ENCODE results near the gene PLEKHO2. TPM values are rescaled to one million over a fixed set of nuclear protein-coding genes. Genes with fewer than 3 reads are reported as not detected.

The PLEKHO2 gene
- polyA plus RNA-seq, 3 donors = 54.1 to 93.5 (median 78.0) TPM

GRCh38 chr15:64883100-64883581 lies 41.4 kb downstream of the PLEKHO2 start:
- H2AFZ ChIP-seq (ENCODE audit: insufficient read depth, low read depth, low read length, poor library complexity, severe bottlenecking) = no peak overlapping the region
- no peaks in the 10 kb centered on the region for H3K9me3 Mint-ChIP-seq
- intact Hi-C loops (cut with micrococcal nuclease) = no loop called here
- H3K27ac Mint-ChIP-seq = peak overlapping the region; percentile 99 to 100 (median 100)
- H3K4me3 Mint-ChIP-seq = peak overlapping the region; percentile 71 to 79
- peak overlapping the region; percentile 91 to 100 for H3K27ac ChIP-seq (ENCODE audit: low read depth in 1 of 2, low read length in 2 of 2)
- H3K4me1 Mint-ChIP-seq = peaks cover 72% of the 10 kb centered on the region
- H4K20me1 ChIP-seq (ENCODE audit: insufficient read depth, low read length) = no peaks in the 10 kb centered on the region
- no peaks in the 10 kb centered on the region for H3K79me2 ChIP-seq (ENCODE audit: insufficient read depth, low read length)
- H3K4me3 ChIP-seq (replicated peaks in 1 of 3; ENCODE audit: low read depth in 2 of 3, low read length in 3 of 3) = peak overlapping the region in 1 of 3 experiments; percentile 47
- H3K9ac ChIP-seq (ENCODE audit: insufficient read depth, low read length, poor library complexity, severe bottlenecking) = peak overlapping the region; percentile 91
- peak; percentile 94 to 97 (median 96) for DNase-seq
- peaks cover 0 to 4% (median 0%) of the 10 kb centered on the region in 3 donors for H3K27me3 Mint-ChIP-seq (ENCODE audit: low read depth in 3 of 3)
- H3K9me3 ChIP-seq (replicated peaks in 1 of 2; ENCODE audit: control insufficient read depth in 1 of 2, insufficient read depth in 1 of 2, low read length in 2 of 2) = no peaks in the 10 kb centered on the region
- H3K27me3 ChIP-seq (ENCODE audit: control insufficient read depth in 2 of 2, insufficient read depth in 2 of 2, low read length in 2 of 2) = no peaks in the 10 kb centered on the region
- 0% methylated on average over 1 of the region's 5 CpGs for WGBS (ENCODE audit: insufficient coverage)
- TF ChIP-seq CTCF (IDR thresholded peaks at IDR 0.05) = no peak
- no peaks in the 10 kb centered on the region for H3K36me3 ChIP-seq (replicated peaks in 1 of 2; ENCODE audit: control insufficient read depth in 1 of 2, insufficient read depth in 2 of 2, low read length in 2 of 2)
- H3K4me2 ChIP-seq (replicated peaks; ENCODE audit: extremely low read depth, low read length, poor library complexity, severe bottlenecking) = peak overlapping the region; percentile 66
- H3K36me3 Mint-ChIP-seq = peaks cover 15 to 16% of the 10 kb centered on the region in 2 donors
- peaks cover 73 to 75% of the 10 kb centered on the region in 2 donors for H3K4me1 ChIP-seq (ENCODE audit: control insufficient read depth in 1 of 2, insufficient read depth in 2 of 2, low read length in 2 of 2)

GRCh38 chr15:64883997-64884511 lies 42.3 kb downstream of the PLEKHO2 start:
- no peaks in the 10 kb centered on the region for H3K36me3 ChIP-seq (replicated peaks in 1 of 2; ENCODE audit: control insufficient read depth in 1 of 2, insufficient read depth in 2 of 2, low read length in 2 of 2)
- Mint-ChIP-seq H3K36me3 (peaks cover 11 to 12% of the 10 kb centered on the region in 2 donors), H3K4me3 (peak overlapping the region; percentile 71 to 80), H3K27me3 (ENCODE audit: low read depth in 3 of 3) (peaks cover 0 to 4% (median 0%) of the 10 kb centered on the region in 3 donors), H3K9me3 (no peaks in the 10 kb centered on the region), H3K4me1 (peaks cover 65% of the 10 kb centered on the region), H3K27ac (peak overlapping the region; percentile 99 to 100 (median 100))
- H4K20me1 ChIP-seq (ENCODE audit: insufficient read depth, low read length) = no peaks in the 10 kb centered on the region
- peaks cover 66 to 70% of the 10 kb centered on the region in 2 donors for H3K4me1 ChIP-seq (ENCODE audit: control insufficient read depth in 1 of 2, insufficient read depth in 2 of 2, low read length in 2 of 2)
- peak; percentile 98 to 99 (median 99) for DNase-seq
- H3K79me2 ChIP-seq (ENCODE audit: insufficient read depth, low read length) = no peaks in the 10 kb centered on the region
- peak overlapping the region; percentile 91 to 100 for H3K27ac ChIP-seq (ENCODE audit: low read depth in 1 of 2, low read length in 2 of 2)
- peak overlapping the region; percentile 66 for H3K4me2 ChIP-seq (replicated peaks; ENCODE audit: extremely low read depth, low read length, poor library complexity, severe bottlenecking)
- intact Hi-C loops (cut with micrococcal nuclease) = loop anchor here in 1 of 2 donors (1.0 kb wide), 1 partner anchor 9 kb away; no protein-coding TSS in a partner anchor
- TF ChIP-seq CTCF (IDR thresholded peaks at IDR 0.05) = no peak
- H3K27me3 ChIP-seq (ENCODE audit: control insufficient read depth in 2 of 2, insufficient read depth in 2 of 2, low read length in 2 of 2) = no peaks in the 10 kb centered on the region
- no peak overlapping the region for H2AFZ ChIP-seq (ENCODE audit: insufficient read depth, low read depth, low read length, poor library complexity, severe bottlenecking)
- no peaks in the 10 kb centered on the region for H3K9me3 ChIP-seq (replicated peaks in 1 of 2; ENCODE audit: control insufficient read depth in 1 of 2, insufficient read depth in 1 of 2, low read length in 2 of 2)
- peak overlapping the region; percentile 91 for H3K9ac ChIP-seq (ENCODE audit: insufficient read depth, low read length, poor library complexity, severe bottlenecking)
- WGBS (ENCODE audit: insufficient coverage) = 3% methylated on average over 8 of the region's 10 CpGs
- peak overlapping the region in 1 of 3 experiments; percentile 47 for H3K4me3 ChIP-seq (replicated peaks in 1 of 3; ENCODE audit: low read depth in 2 of 3, low read length in 3 of 3)

Data from CD14-positive monocyte (primary cell).